Heart left ventricle (tissue), 16 donors: Measurements from ENCODE around the gene UGT2B28. TPM values are rescaled to one million over a fixed set of nuclear protein-coding genes. Genes with fewer than 3 reads are reported as not detected.
"Not testable (repeated sequence)": the region's sequence is repeated elsewhere in the genome, so short reads cannot be mapped to it uniquely, and the experiment has no call there.

Source experiments
- ATAC-seq, 4 donors: fragments of 200-7000 bp; cut with Tn5 transposase; one replicate each; pipeline ENCODE4 v1.9.1; 2020 to 2022; ENCODE audit warnings: moderate library complexity in 4 of 4, mild to moderate bottlenecking in 3 of 4, moderate number of reproducible peaks in 1 of 4
- DNase-seq, 5 donors: peaks; one replicate each; pipeline ENCODE4 v3.0.0-alpha.2; 2020
- H3K27ac ChIP-seq, 12 donors: fragments of 200-600 bp; sonication (generic) in 4 of 12; one replicate each; pipeline versions ENCODE4 v1.5.0 to v1.8.0; 2016 to 2022; ENCODE audit warnings: mild to moderate bottlenecking in 2 of 12
- H3K27me3 ChIP-seq, 9 donors: fragments of 200-600 bp; sonication (generic) in 2 of 9; one replicate each; pipeline versions ENCODE4 v1.5.1 to v1.8.0; 2016 to 2022; ENCODE audit warnings: mild to moderate bottlenecking in 3 of 9
- H3K36me3 ChIP-seq, 9 donors: fragments of 200-600 bp; sonication (generic) in 2 of 9; one replicate each; pipeline versions ENCODE4 v1.5.0 to v1.8.0; 2018 to 2022; ENCODE audit warnings: mild to moderate bottlenecking in 2 of 9
- H3K4me1 ChIP-seq, 12 donors: fragments of 200-600 bp; sonication (generic) in 4 of 12; one replicate each; pipeline versions ENCODE4 v1.5.0 to v1.8.0; 2016 to 2022; ENCODE audit warnings: mild to moderate bottlenecking in 3 of 12
- H3K4me3 ChIP-seq, 12 donors: fragments of 200-600 bp; sonication (generic) in 4 of 12; one replicate each; pipeline versions ENCODE4 v1.5.0 to v1.8.0; 2017 to 2022; ENCODE audit warnings: mild to moderate bottlenecking in 9 of 12, moderate library complexity in 4 of 12
- H3K9me3 ChIP-seq, 12 donors: fragments of 200-600 bp; sonication (generic) in 4 of 12; one replicate each; pipeline versions ENCODE4 v1.5.0 to v1.8.0; 2016 to 2022; ENCODE audit warnings: mild to moderate bottlenecking in 1 of 12
- CTCF ChIP-seq, 12 donors: fragments of 200-600 bp; sonication (generic) in 4 of 12; IDR thresholded peaks; one replicate each; pipeline versions ENCODE4 v1.5.0 to v1.8.0; 2018 to 2022; ENCODE audit warnings: antibody characterized with exemption in 12 of 12, mild to moderate bottlenecking in 5 of 12
- POLR2A ChIP-seq, 2 donors: fragments of 450-650 bp; IDR thresholded peaks; one replicate each; pipeline ENCODE4 v1.6.1; 2017; ENCODE audit warnings: antibody characterized with exemption in 2 of 2, mild to moderate bottlenecking in 2 of 2, moderate library complexity in 2 of 2
- WGBS, 4 donors: extraction: QIAGEN DNeasy Blood & Tissue Kit in 2 of 4; methylation state at CpG; one replicate each; pipeline versions ENCODE4 v1.1.5 to v1.1.7; 2013 to 2018; 5-methylcytosine and 5-hydroxymethylcytosine counted together
- intact Hi-C, 10 donors: fragments of 100-400 bp; cut with DNase I; formaldehyde crosslinking; loops; one replicate each; pipeline versions ENCODE4 v1.11.1 to v1.14.2; 2022
- polyA plus RNA-seq, 2 donors: library from polyadenylated mRNA; stranded (reverse); fragments of 200-250 nt; gene quantifications; one replicate each; pipeline ENCODE4 v1.2.3, GENCODE V29; 2013
- total RNA-seq, 9 donors: library from RNA; depleted of rRNA in 2 of 9; stranded (reverse); fragments of >200 nt in 2 of 9; fragmentation: NEBNext Ultra II Directional in 3 of 9; extraction: Animal tissue kit (Norgen Biotek cat#: 25700) in 3 of 9; gene quantifications; one replicate each; pipeline versions ENCODE4 v1.1.0 to v1.2.4, GENCODE V29; 2016 to 2023
- donor health status: ischemic (EF 13 %, LVEDD 7.1; RV severe dilation, severe dysfunction).
- donor health status: healthy with polysubstance abuse.
- donor health status: DM: no; HTN: yes; CAD: no.
- donor health status: DM: no; HTN: no; CAD: no.
- donor health status: ischemic (EF 25% LVEDD 6.9; RV normal size, moderate dysfunction).
- donor health status: ischemic (EF 25% LVEDD 5.7; RV mildly dilated, moderate dysfunction).
- donor health status: healthy.
- donor health status: DM: yes; HTN: yes; CAD: no.
- donor health status: ischemic (EF 35%, LVEDD 5.7; RV mildly dilated, moderate dysfunction).
- donor health status: nonischemic (EF 11% LVEDD 7.7; RV severe dilation, severe dysfunction).
- donor health status: DM: yes; HTN: yes; CAD: no.
- donor health status: PGD.
- donor health status: ischemic (EF 29% LVEDD 5.4; RV normal size, mild dysfunction).
- donor health status: nonischemic (EF 23%, LVEDD 6.1; RV moderate dilation, normal function).

The UGT2B28 gene
- total and polyA plus RNA-seq, 11 donors: not detected

GRCh38 chr4:69321153-69321729 is 41.0 kb downstream of the UGT2B28 start:
- DNase-seq (no peak), ATAC-seq (peak in 1 of 4 donors; percentile 27)
- TF ChIP-seq POLR2A (IDR thresholded peaks at IDR 0.05): no peak
- TF ChIP-seq CTCF (IDR thresholded peaks at IDR 0.05): no peak
- Histone ChIP-seq H3K36me3 (no peaks in the 10 kb centered on the region), H3K27me3 (no peaks in the 10 kb centered on the region), H3K27ac (no peak overlapping the region), H3K4me3 (no peak overlapping the region), H3K4me1 (no peaks in the 10 kb centered on the region), H3K9me3 (no peaks in the 10 kb centered on the region)
- 68 to 92% (median 77%) methylated on average over 1 to 2 of the region's 2 CpGs for WGBS, 4 donors
- intact Hi-C loops: loop anchor here in 3 of 10 donors (5.0 kb wide), 1 partner anchor 296 kb away; no protein-coding TSS in a partner anchor

DNA sequence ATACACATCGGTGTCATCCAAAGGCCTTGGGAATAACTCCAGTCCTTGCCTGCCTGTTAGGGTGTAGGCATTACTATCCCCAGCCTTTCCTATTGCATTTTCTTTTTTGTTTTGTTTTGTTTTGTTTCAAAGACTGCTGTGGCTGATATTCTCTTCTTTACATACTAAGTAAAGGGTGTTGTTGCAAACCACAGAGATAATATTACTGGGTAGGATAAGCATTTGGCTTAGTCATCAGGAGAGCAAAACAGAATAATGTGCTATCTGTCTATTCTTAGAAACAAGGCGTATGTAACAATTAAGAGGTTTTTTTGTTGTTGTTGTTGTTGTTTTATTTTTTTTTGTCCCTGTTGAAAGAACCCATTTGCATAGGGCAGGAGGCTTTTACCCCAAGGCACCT is 41.8 kb downstream of the UGT2B28 start:
- DNase-seq: no peak
- intact Hi-C loops: loop anchor here in 3 of 10 donors (5.0 kb wide), 1 partner anchor 295 kb away; no protein-coding TSS in a partner anchor
- Histone ChIP-seq H3K4me3 (no peak overlapping the region), H3K27me3 (no peaks in the 10 kb centered on the region), H3K9me3 (no peaks in the 10 kb centered on the region), H3K36me3 (no peaks in the 10 kb centered on the region), H3K4me1 (no peaks in the 10 kb centered on the region), H3K27ac (no peak overlapping the region)
- TF ChIP-seq POLR2A (IDR thresholded peaks at IDR 0.05): no peak
- no peak for TF ChIP-seq CTCF (IDR thresholded peaks at IDR 0.05)
- no peak for ATAC-seq
- 54 to 61% (median 57%) methylated on average over 2 of the region's 2 CpGs for WGBS, 4 donors

DNA sequence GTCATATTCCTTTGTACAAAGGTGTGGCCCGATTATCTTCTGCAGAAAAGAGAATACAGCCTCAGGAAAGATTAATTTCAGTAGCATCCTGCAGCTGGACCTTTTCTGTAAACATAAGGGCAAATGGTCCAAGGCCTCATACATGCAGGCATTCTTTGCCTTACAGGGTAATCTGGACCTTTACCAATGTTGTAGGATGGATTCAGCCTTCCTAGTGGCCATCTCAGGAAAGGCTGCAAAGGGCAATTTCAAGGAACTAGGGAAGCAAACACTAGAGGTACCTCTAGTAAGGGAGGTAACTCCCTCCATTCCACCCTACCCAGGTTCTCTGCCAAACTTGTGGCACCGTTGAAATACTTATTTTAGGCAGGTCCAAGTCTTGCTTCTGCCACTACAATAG is 43.0 kb downstream of the UGT2B28 start:
- WGBS, 4 donors: 60 to 82% (median 63%) methylated on average over 2 of the region's 2 CpGs
- H3K36me3 ChIP-seq: no peaks in the 10 kb centered on the region
- H3K27me3 ChIP-seq: no peaks in the 10 kb centered on the region
- intact Hi-C loops: loop anchor here in 3 of 10 donors (5.0 kb wide), 1 partner anchor 294 kb away; no protein-coding TSS in a partner anchor
- no peak overlapping the region for H3K4me3 ChIP-seq
- no peak overlapping the region for H3K27ac ChIP-seq
- no peaks in the 10 kb centered on the region for H3K9me3 ChIP-seq
- TF ChIP-seq POLR2A (IDR thresholded peaks at IDR 0.05): no peak
- TF ChIP-seq CTCF (IDR thresholded peaks at IDR 0.05): no peak
- ATAC-seq (no peak), DNase-seq (no peak)
- H3K4me1 ChIP-seq: no peaks in the 10 kb centered on the region

GRCh38 chr4:69330345-69331047 is 50.2 kb downstream of the UGT2B28 start:
- ATAC-seq (no peak), DNase-seq (no peak)
- Histone ChIP-seq H3K4me1 (no peaks in the 10 kb centered on the region), H3K9me3 (peaks cover 0 to 19% (median 0%) of the 10 kb centered on the region in 12 donors), H3K36me3 (no peaks in the 10 kb centered on the region), H3K27me3 (no peaks in the 10 kb centered on the region), H3K27ac (no peak overlapping the region), H3K4me3 (no peak overlapping the region)
- intact Hi-C loops: no loop called here
- WGBS, 4 donors: 64 to 85% (median 78%) methylated on average over 4 of the region's 4 CpGs
- no peak for TF ChIP-seq POLR2A (IDR thresholded peaks at IDR 0.05)
- no peak for TF ChIP-seq CTCF (IDR thresholded peaks at IDR 0.05)

GRCh38 chr4:69331304-69331703 is 51.0 kb downstream of the UGT2B28 start:
- WGBS, 4 donors: 77 to 83% (median 82%) methylated on average over 2 of the region's 2 CpGs
- intact Hi-C loops, H3K27me3 ChIP-seq, H3K4me1 ChIP-seq, H3K4me3 ChIP-seq, H3K27ac ChIP-seq, H3K36me3 ChIP-seq, DNase-seq, ATAC-seq: not testable (repeated sequence)
- peaks cover 0 to 19% (median 0%) of the 10 kb centered on the region in 12 donors for H3K9me3 ChIP-seq

GRCh38 chr4:69335485-69335884 is 55.2 kb downstream of the UGT2B28 start:
- H3K27ac ChIP-seq, H3K4me3 ChIP-seq, H3K36me3 ChIP-seq, ATAC-seq, H3K27me3 ChIP-seq, intact Hi-C loops, H3K4me1 ChIP-seq, DNase-seq: not testable (repeated sequence)
- H3K9me3 ChIP-seq: peaks cover 0 to 19% (median 0%) of the 10 kb centered on the region in 12 donors

- H3K27me3 ChIP-seq, H3K27ac ChIP-seq, H3K4me1 ChIP-seq, H3K4me3 ChIP-seq, H3K9me3 ChIP-seq, intact Hi-C loops, H3K36me3 ChIP-seq, DNase-seq, ATAC-seq: not testable (repeated sequence)
- 69 to 85% (median 76%) methylated on average over 2 of the region's 2 CpGs for WGBS, 4 donors
Observed at GRCh38 chr4:69343114-69343513, 62.8 kb downstream of the UGT2B28 start.
